Measurements from ENCODE around the gene CFAP57. TPM values are rescaled to one million over a fixed set of nuclear protein-coding genes. Genes with fewer than 3 reads are reported as not detected.

Gene CFAP57
- total RNA-seq, 1 donor from 2014 or later, result 0.20 TPM

- DNase-seq (ENCODE audit: low read depth in 2 of 2), result no peak
Measured at GRCh38 chr1:43253876-43254275, 81.7 kb downstream of the CFAP57 start.

GRCh38 chr1:43255438-43256210 is 83.5 kb downstream of the CFAP57 start:
- DNase-seq (ENCODE audit: low read depth in 2 of 2), result no peak

GRCh38 chr1:43256675-43257570 is 84.8 kb downstream of the CFAP57 start:
- DNase-seq (ENCODE audit: low read depth in 2 of 2), result no peak

GRCh38 chr1:43258370-43258769 is 86.2 kb downstream of the CFAP57 start:
- no peak for DNase-seq (ENCODE audit: low read depth in 2 of 2)

- DNase-seq (ENCODE audit: low read depth in 2 of 2), result no peak
Measured at GRCh38 chr1:43265431-43265830, 93.3 kb downstream of the CFAP57 start.

- DNase-seq (ENCODE audit: low read depth in 2 of 2), result no peak
Measured at GRCh38 chr1:43266881-43267280, 94.8 kb downstream of the CFAP57 start.

- DNase-seq (ENCODE audit: low read depth in 2 of 2), result no peak
Measured at GRCh38 chr1:43267291-43267805, 95.2 kb downstream of the CFAP57 start.

GRCh38 chr1:43267818-43268425 is 95.8 kb downstream of the CFAP57 start:
- no peak for DNase-seq (ENCODE audit: low read depth in 2 of 2)

- no peak for DNase-seq (ENCODE audit: low read depth in 2 of 2)
Measured at GRCh38 chr1:43269627-43270375, 97.7 kb downstream of the CFAP57 start, which contains the start of gene TMEM125. Gene TMEM125, plus strand, starts transcription at chr1:43269983. Its CDS starts 2,740 bp downstream, at chr1:43272723.

- DNase-seq (ENCODE audit: low read depth in 2 of 2), result no peak
Measured at GRCh38 chr1:43270421-43271095, 98.4 kb downstream of the CFAP57 start.

GRCh38 chr1:43271186-43272118 is 99.3 kb downstream of the CFAP57 start:
- no peak for DNase-seq (ENCODE audit: low read depth in 2 of 2)

- DNase-seq (ENCODE audit: low read depth in 2 of 2), result no peak
Measured at GRCh38 chr1:43272161-43272560, 100.0 kb downstream of the CFAP57 start.

GRCh38 chr1:43272576-43273571 is 100.7 kb downstream of the CFAP57 start:
- no peak for DNase-seq (ENCODE audit: low read depth in 2 of 2)

GRCh38 chr1:43273708-43274107 is 101.6 kb downstream of the CFAP57 start:
- DNase-seq (ENCODE audit: low read depth in 2 of 2), result no peak

- DNase-seq (ENCODE audit: low read depth in 2 of 2), result peak; percentile 35 to 82
Measured at GRCh38 chr1:43274125-43274803, 102.1 kb downstream of the CFAP57 start.

GRCh38 chr1:43274804-43275180 is 102.7 kb downstream of the CFAP57 start:
- DNase-seq (ENCODE audit: low read depth in 2 of 2), result no peak

GRCh38 chr1:43275826-43276620 is 103.9 kb downstream of the CFAP57 start:
- DNase-seq (ENCODE audit: low read depth in 2 of 2), result no peak

Data from lung microvascular endothelial cell (primary cell).